H9 (cell line): ENCODE measurements around the gene FGFR4. TPM values are rescaled to one million over a fixed set of nuclear protein-coding genes. Genes with fewer than 3 reads are reported as not detected.

Source experiments
- DNase-seq: peaks from one replicate; pipeline ENCODE4 v3.0.0-alpha.2; 2017
- H2AFZ ChIP-seq: one replicate; pipeline ENCODE4 v1.6.1; 2013; ENCODE audit warnings: mild to moderate bottlenecking, low read length, control low read depth, moderate library complexity
- H2AK5ac ChIP-seq: 2 replicates; pipeline ENCODE4 v1.6.1; 2013; ENCODE audit warnings: low read length, control low read depth, mixed read lengths; ENCODE audit not compliant: insufficient read length
- H2BK120ac ChIP-seq: one replicate; pipeline ENCODE4 v1.6.1; 2013; ENCODE audit warnings: low read depth, mild to moderate bottlenecking, low read length, control low read depth, inconsistent platforms; ENCODE audit not compliant: poor library complexity, severe bottlenecking
- H2BK12ac ChIP-seq: 2 replicates; pipeline ENCODE4 v1.6.1; 2013; ENCODE audit warnings: low read length, control low read depth, mixed read lengths, low read depth; ENCODE audit not compliant: insufficient read length
- H2BK15ac ChIP-seq: 2 replicates; pipeline ENCODE4 v1.6.1; 2013; ENCODE audit warnings: low read depth, low read length, control low read depth
- H2BK20ac ChIP-seq: one replicate; pipeline ENCODE4 v1.6.1; 2013; ENCODE audit warnings: low read depth, mild to moderate bottlenecking, low read length, control low read depth, inconsistent platforms; ENCODE audit not compliant: poor library complexity, severe bottlenecking
- H2BK5ac ChIP-seq: 2 replicates; pipeline ENCODE4 v1.6.1; 2013; ENCODE audit warnings: low read length, control low read depth, mixed read lengths; ENCODE audit not compliant: insufficient read length
- H3K14ac ChIP-seq: 2 replicates; pipeline ENCODE4 v1.6.1; 2013; ENCODE audit warnings: low read length, control low read depth; ENCODE audit not compliant: insufficient read depth
- H3K18ac ChIP-seq: 2 replicates; pipeline ENCODE4 v1.6.1; 2013; ENCODE audit warnings: low read depth, mild to moderate bottlenecking, mixed read lengths, low read length, control low read depth; ENCODE audit not compliant: insufficient read length
- H3K23ac ChIP-seq: 2 replicates; pipeline ENCODE4 v1.6.1; 2013; ENCODE audit warnings: low read length, control low read depth, mixed read lengths, low read depth; ENCODE audit not compliant: insufficient read length
- H3K23me2 ChIP-seq: 2 replicates; pipeline ENCODE4 v1.6.1; 2013; ENCODE audit warnings: low read depth, mild to moderate bottlenecking, mixed read lengths, low read length, control low read depth; ENCODE audit not compliant: insufficient read length, poor library complexity, severe bottlenecking
- H3K27ac ChIP-seq: 2 replicates; pipeline ENCODE4 v1.5.1; 2013; ENCODE audit warnings: low read length, control low read depth, mixed read lengths, low read depth; ENCODE audit not compliant: insufficient read length
- H3K27me3 ChIP-seq: 2 replicates; pipeline ENCODE4 v1.6.1; 2013; ENCODE audit warnings: low read length, control low read depth, inconsistent platforms; ENCODE audit not compliant: insufficient read depth
- H3K4ac ChIP-seq: 2 replicates; pipeline ENCODE4 v1.6.1; 2013; ENCODE audit warnings: low read depth, mild to moderate bottlenecking, control low read depth, inconsistent platforms, low read length, moderate library complexity
- H3K4me1 ChIP-seq: 2 replicates; pipeline ENCODE4 v1.6.1; 2013; ENCODE audit warnings: low read length, control low read depth, inconsistent platforms; ENCODE audit not compliant: insufficient read depth
- H3K4me2 ChIP-seq: 2 replicates; pipeline ENCODE4 v1.6.1; 2013; ENCODE audit warnings: low read length, control low read depth, mixed read lengths; ENCODE audit not compliant: insufficient read length, insufficient read depth
- H3K56ac ChIP-seq: 2 replicates; pipeline ENCODE4 v1.6.1; 2013; ENCODE audit warnings: low read depth, mild to moderate bottlenecking, mixed read lengths, low read length, control low read depth; ENCODE audit not compliant: insufficient read length
- H3K79me1 ChIP-seq: 2 replicates; pipeline ENCODE4 v1.6.1; 2013; ENCODE audit warnings: low read depth, mild to moderate bottlenecking, moderate library complexity, low read length, control low read depth, inconsistent platforms; ENCODE audit not compliant: insufficient read depth, poor library complexity, severe bottlenecking
- H3K79me2 ChIP-seq: 2 replicates; pipeline ENCODE4 v1.6.1; 2013; ENCODE audit warnings: low read length, control low read depth, inconsistent platforms; ENCODE audit not compliant: insufficient read depth
- H3K9ac ChIP-seq: 2 replicates; pipeline ENCODE4 v1.6.1; 2013; ENCODE audit warnings: low read length, control low read depth, mixed read lengths; ENCODE audit not compliant: insufficient read length; ENCODE audit errors: extremely low read depth
- H3K9me3 ChIP-seq: one replicate; pipeline ENCODE4 v1.6.1; 2013; ENCODE audit warnings: low read depth, low read length, inconsistent platforms; ENCODE audit not compliant: control insufficient read depth
- H3T11ph ChIP-seq: one replicate; pipeline ENCODE4 v1.6.1; 2013; ENCODE audit warnings: mild to moderate bottlenecking, low read length, control low read depth, inconsistent platforms
- H4K20me1 ChIP-seq: one replicate; pipeline ENCODE4 v1.6.1; 2013; ENCODE audit not compliant: control insufficient read depth, insufficient read length, insufficient read depth
- H4K5ac ChIP-seq: 2 replicates; pipeline ENCODE4 v1.6.1; 2013; ENCODE audit warnings: low read depth, mild to moderate bottlenecking, mixed read lengths, low read length, control low read depth; ENCODE audit not compliant: insufficient read length
- H4K8ac ChIP-seq: replicated peaks from 2 replicates; pipeline ENCODE4 v1.6.1; 2013; ENCODE audit warnings: low read length, control low read depth, mixed read lengths, low read depth; ENCODE audit not compliant: insufficient read length
- H4K91ac ChIP-seq: 2 replicates; pipeline ENCODE4 v1.6.1; 2013; ENCODE audit warnings: low read depth, mild to moderate bottlenecking, moderate library complexity, mixed read lengths, low read length, control low read depth; ENCODE audit not compliant: insufficient read length
- H3K27ac Mint-ChIP-seq, 3 experiments: 2 replicates in 2 of 3; 3 replicates in 1 of 3; pipeline ENCODE4 v1.8.0; 2020 to 2021; ENCODE audit warnings: mixed read lengths in 3 of 3, mild to moderate bottlenecking in 1 of 3, moderate library complexity in 1 of 3
- H3K27me3 Mint-ChIP-seq: 2 replicates; pipeline ENCODE4 v1.8.0; 2021; ENCODE audit warnings: low read depth, mild to moderate bottlenecking, moderate library complexity, mixed read lengths
- H3K36me3 Mint-ChIP-seq, 3 experiments: 2 replicates in 2 of 3; 3 replicates in 1 of 3; pipeline ENCODE4 v1.8.0; 2020 to 2021; ENCODE audit warnings: low read depth in 3 of 3, mixed read lengths in 3 of 3; ENCODE audit not compliant: insufficient read depth in 1 of 3
- H3K4me1 Mint-ChIP-seq, 2 experiments: 2 replicates each; pipeline ENCODE4 v1.8.0; 2020; ENCODE audit warnings: mixed read lengths in 2 of 2
- H3K4me3 Mint-ChIP-seq, 2 experiments: 2 replicates in 1 of 2; 3 replicates in 1 of 2; pipeline ENCODE4 v1.8.0; 2020 to 2021; ENCODE audit warnings: mild to moderate bottlenecking in 2 of 2, mixed read lengths in 2 of 2, moderate library complexity in 1 of 2
- H3K9me3 Mint-ChIP-seq, 2 experiments: 2 replicates in 1 of 2; 3 replicates in 1 of 2; pipeline ENCODE4 v1.8.0; 2020; ENCODE audit warnings: mild to moderate bottlenecking in 2 of 2, mixed read lengths in 2 of 2, moderate library complexity in 1 of 2
- WGBS: extraction: QIAGEN DNeasy Blood & Tissue Kit; methylation state at CpG from one replicate; pipeline ENCODE4 v1.1.7; 2013; ENCODE audit warnings: missing lambda C conversion rate, low lambda C conversion rate, mixed read lengths; ENCODE audit not compliant: insufficient read length; ENCODE audit errors: extremely low coverage; 5-methylcytosine and 5-hydroxymethylcytosine counted together
- total RNA-seq: library from RNA; stranded (reverse); gene quantifications from 2 replicates; pipeline ENCODE4 v1.2.1, GENCODE V29; 2021
- TF ChIP-seq, protein P1 (sequence below): fragments of 200-600 bp; sonication (generic); conservative IDR thresholded peaks from 3 replicates; pipeline ENCODE4 v1.8.0; 2021; ENCODE audit warnings: antibody characterized with exemption, mild to moderate bottlenecking

FGFR4 gene
- total RNA-seq, 1 experiment from 2014 or later, result 52.8 TPM

DNA sequence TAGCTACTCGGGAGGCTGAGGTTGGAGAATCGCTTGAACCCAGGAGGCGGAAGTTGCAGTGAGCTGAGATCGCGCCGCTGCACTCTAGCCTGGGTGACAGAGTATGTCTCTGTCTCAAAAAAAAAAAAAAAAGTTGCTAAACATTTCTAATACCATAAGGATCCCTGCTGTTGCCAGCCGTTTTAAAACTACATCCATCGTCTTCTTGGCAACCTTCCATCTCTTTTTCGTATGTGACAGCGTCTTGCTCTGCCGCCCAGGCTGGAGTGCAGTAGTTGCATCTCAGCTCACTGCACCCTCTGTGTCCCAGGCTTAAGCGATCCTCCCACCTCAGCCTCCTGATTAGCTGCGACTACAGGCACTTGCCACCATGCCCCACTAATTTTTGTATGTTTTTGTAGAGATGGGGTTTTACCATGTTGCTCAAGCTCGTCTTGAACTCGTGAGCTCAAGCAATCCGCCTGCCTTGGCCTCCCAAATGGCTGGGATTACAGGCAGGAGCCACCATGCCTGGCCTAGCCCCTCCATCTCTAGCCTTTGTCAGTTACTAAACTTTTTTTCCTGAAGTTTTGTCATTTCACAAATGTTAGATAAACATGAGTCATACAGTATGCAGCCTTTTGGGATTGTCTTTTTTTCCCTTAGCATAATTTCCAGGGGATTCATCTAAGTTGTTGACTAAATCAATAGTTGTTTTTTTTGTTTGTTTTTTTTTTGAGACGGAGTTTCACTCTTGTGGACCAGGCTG is 60.4 kb downstream of the FGFR4 start:
- Histone ChIP-seq H3K79me2 (peaks cover 33% of the 10 kb centered on the region; the same call in 1 of the 2 replicates), H3K9me3 (no peaks in the 10 kb centered on the region), H3K27me3 (no peaks in the 10 kb centered on the region), H3K18ac (no peak overlapping the region), H2BK5ac (no peak overlapping the region), H2BK20ac (no peak overlapping the region), H4K20me1 (no peaks in the 10 kb centered on the region), H3K56ac (no peak overlapping the region), H3K14ac (no peak overlapping the region), H4K91ac (no peak overlapping the region), H2BK120ac (no peak overlapping the region), H4K5ac (no peak overlapping the region), H3K4me1 (no peaks in the 10 kb centered on the region), H2AK5ac (no peak overlapping the region), H3K23ac (no peak overlapping the region), H3K4me2 (no peak overlapping the region), H3K23me2 (no peaks in the 10 kb centered on the region), H2BK12ac (no peak overlapping the region), H4K8ac (peak overlapping the region; percentile 30), H2BK15ac (no peak overlapping the region), H3T11ph (no peak overlapping the region), H3K27ac (no peak overlapping the region), H3K4ac (no peak overlapping the region), H3K9ac (no peak overlapping the region), H2AFZ (no peak overlapping the region), H3K79me1 (peaks cover 6% of the 10 kb centered on the region)
- H3K27ac Mint-ChIP-seq, result peak overlapping the region in 1 of 3 experiments; percentile 71; a peak in 2 of 7 replicates
- no peak for DNase-seq
- H3K9me3 Mint-ChIP-seq, result no peaks in the 10 kb centered on the region
- no CpG with 5 or more reads among the region's 17 CpGs for WGBS
- H3K4me1 Mint-ChIP-seq, result peaks cover 0 to 2% of the 10 kb centered on the region in 2 experiments; a peak in 2 of 4 replicates
- H3K36me3 Mint-ChIP-seq, result peaks cover 17 to 85% (median 71%) of the 10 kb centered on the region in 3 experiments
- H3K27me3 Mint-ChIP-seq, result no peaks in the 10 kb centered on the region
- TF ChIP-seq, protein P1, sequence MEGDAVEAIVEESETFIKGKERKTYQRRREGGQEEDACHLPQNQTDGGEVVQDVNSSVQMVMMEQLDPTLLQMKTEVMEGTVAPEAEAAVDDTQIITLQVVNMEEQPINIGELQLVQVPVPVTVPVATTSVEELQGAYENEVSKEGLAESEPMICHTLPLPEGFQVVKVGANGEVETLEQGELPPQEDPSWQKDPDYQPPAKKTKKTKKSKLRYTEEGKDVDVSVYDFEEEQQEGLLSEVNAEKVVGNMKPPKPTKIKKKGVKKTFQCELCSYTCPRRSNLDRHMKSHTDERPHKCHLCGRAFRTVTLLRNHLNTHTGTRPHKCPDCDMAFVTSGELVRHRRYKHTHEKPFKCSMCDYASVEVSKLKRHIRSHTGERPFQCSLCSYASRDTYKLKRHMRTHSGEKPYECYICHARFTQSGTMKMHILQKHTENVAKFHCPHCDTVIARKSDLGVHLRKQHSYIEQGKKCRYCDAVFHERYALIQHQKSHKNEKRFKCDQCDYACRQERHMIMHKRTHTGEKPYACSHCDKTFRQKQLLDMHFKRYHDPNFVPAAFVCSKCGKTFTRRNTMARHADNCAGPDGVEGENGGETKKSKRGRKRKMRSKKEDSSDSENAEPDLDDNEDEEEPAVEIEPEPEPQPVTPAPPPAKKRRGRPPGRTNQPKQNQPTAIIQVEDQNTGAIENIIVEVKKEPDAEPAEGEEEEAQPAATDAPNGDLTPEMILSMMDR, result no peak
- no peak overlapping the region for H3K4me3 Mint-ChIP-seq

Other genes starting within 250 kb of the FGFR4 start
- gene HK3, start 187.6 kb upstream of the FGFR4 start, total RNA-seq, result not detected in 2 replicates
- gene UIMC1, start 80.1 kb upstream of the FGFR4 start, total RNA-seq, result 46.2 and 53.0 TPM in 2 replicates
- gene ZNF346, start 64.2 kb upstream of the FGFR4 start, total RNA-seq, result 21.1 and 22.7 TPM in 2 replicates
- 197 and 213 TPM in 2 replicates for gene NSD1, start 46.9 kb downstream of the FGFR4 start, total RNA-seq
- gene RAB24, start 216.8 kb downstream of the FGFR4 start, total RNA-seq, result 17.6 and 18.6 TPM in 2 replicates
- gene PRELID1, start 216.9 kb downstream of the FGFR4 start, total RNA-seq, result 212 and 213 TPM in 2 replicates
- 9.8 and 10.9 TPM in 2 replicates for gene MXD3, start 225.0 kb downstream of the FGFR4 start, total RNA-seq